Measurements from ENCODE around the gene ABCC8.

The ABCC8 gene

DNA sequence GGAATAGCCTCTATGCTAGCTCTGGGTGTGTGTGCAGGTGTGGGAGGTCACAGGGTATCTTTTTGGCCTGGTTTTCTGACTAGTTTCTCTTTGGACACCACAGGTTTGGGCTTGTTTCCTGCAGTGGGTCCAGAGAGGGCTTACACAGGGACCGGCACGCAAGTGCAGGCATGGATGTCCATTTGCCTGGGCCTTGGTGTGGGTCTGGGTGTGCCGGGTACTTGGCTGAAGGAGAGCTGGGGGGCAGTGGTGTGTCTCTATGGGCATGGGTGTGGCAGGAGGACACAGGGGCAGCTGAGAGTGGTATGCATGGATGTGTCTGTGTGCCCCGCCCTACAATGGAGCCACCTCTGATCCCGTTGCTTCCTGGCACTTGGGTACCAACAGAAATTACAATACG, 80.7 kb downstream of the ABCC8 start:
- CTCF ChIA-PET = interaction anchor here (1.6 kb wide), 1 partner anchor 12 kb away, joined by 3 read pairs; no protein-coding TSS in a partner anchor
- no peaks in the 10 kb centered on the region for H3K4me1 ChIP-seq (ENCODE audit: control insufficient read depth, insufficient read depth, low read length)

GRCh38 chr11:17395554-17395961, 81.1 kb downstream of the ABCC8 start:
- TF ChIP-seq, protein P1, sequence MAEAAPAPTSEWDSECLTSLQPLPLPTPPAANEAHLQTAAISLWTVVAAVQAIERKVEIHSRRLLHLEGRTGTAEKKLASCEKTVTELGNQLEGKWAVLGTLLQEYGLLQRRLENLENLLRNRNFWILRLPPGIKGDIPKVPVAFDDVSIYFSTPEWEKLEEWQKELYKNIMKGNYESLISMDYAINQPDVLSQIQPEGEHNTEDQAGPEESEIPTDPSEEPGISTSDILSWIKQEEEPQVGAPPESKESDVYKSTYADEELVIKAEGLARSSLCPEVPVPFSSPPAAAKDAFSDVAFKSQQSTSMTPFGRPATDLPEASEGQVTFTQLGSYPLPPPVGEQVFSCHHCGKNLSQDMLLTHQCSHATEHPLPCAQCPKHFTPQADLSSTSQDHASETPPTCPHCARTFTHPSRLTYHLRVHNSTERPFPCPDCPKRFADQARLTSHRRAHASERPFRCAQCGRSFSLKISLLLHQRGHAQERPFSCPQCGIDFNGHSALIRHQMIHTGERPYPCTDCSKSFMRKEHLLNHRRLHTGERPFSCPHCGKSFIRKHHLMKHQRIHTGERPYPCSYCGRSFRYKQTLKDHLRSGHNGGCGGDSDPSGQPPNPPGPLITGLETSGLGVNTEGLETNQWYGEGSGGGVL (tag by site-specific recombination; IDR thresholded peaks at IDR 0.05) = no peak
- TF ChIP-seq, protein P2, sequence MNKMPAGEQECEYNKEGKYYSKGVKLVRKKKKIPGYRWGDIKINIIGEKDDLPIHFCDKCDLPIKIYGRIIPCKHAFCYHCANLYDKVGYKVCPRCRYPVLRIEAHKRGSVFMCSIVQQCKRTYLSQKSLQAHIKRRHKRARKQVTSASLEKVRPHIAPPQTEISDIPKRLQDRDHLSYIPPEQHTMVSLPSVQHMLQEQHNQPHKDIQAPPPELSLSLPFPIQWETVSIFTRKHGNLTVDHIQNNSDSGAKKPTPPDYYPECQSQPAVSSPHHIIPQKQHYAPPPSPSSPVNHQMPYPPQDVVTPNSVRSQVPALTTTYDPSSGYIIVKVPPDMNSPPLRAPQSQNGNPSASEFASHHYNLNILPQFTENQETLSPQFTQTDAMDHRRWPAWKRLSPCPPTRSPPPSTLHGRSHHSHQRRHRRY (tag by site-specific recombination; IDR thresholded peaks at IDR 0.05) = no peak
- ChIA-PET CTCF (interaction anchor here (1.6 kb wide), 1 partner anchor 12 kb away, joined by 3 read pairs; no protein-coding TSS in a partner anchor), POLR2A (no interaction called here)
- no peak overlapping the region for H3K4me3 ChIP-seq (ENCODE audit: low read depth, low read length)
- no peaks in the 10 kb centered on the region for H3K9me3 ChIP-seq (ENCODE audit: control insufficient read depth, insufficient read depth, low read depth, low read length)
- no peaks in the 10 kb centered on the region for H3K36me3 ChIP-seq (ENCODE audit: control insufficient read depth in 2 of 2, insufficient read depth in 1 of 2, low read length in 2 of 2)
- H3K4me1 ChIP-seq (ENCODE audit: control insufficient read depth, insufficient read depth, low read length) = no peaks in the 10 kb centered on the region
- H3K27ac ChIP-seq (ENCODE audit: extremely low read depth, low read depth, low read length) = no peak overlapping the region

More for the DNA sequence above, 80.7 kb downstream of the ABCC8 start:
- H3K36me3 ChIP-seq (ENCODE audit: control insufficient read depth in 2 of 2, insufficient read depth in 1 of 2, low read length in 2 of 2) = no peaks in the 10 kb centered on the region
- no peak overlapping the region for H3K27ac ChIP-seq (ENCODE audit: extremely low read depth, low read depth, low read length)
- no peak for TF ChIP-seq ZNF549 (tag by site-specific recombination; IDR thresholded peaks at IDR 0.05)
- no peak for TF ChIP-seq SETDB1 (IDR thresholded peaks at IDR 0.05; ENCODE audit: insufficient read length, low read length)
- no peak for TF ChIP-seq ZNF768 (tag by site-specific recombination; IDR thresholded peaks at IDR 0.05)
- POLR2A ChIA-PET = interaction anchor here (0.6 kb wide), 1 partner anchor 44 kb away, joined by 8 read pairs; no protein-coding TSS in a partner anchor
- H3K4me3 ChIP-seq (ENCODE audit: low read depth, low read length) = no peak overlapping the region
- no peaks in the 10 kb centered on the region for H3K9me3 ChIP-seq (ENCODE audit: control insufficient read depth, insufficient read depth, low read depth, low read length)

DNA sequence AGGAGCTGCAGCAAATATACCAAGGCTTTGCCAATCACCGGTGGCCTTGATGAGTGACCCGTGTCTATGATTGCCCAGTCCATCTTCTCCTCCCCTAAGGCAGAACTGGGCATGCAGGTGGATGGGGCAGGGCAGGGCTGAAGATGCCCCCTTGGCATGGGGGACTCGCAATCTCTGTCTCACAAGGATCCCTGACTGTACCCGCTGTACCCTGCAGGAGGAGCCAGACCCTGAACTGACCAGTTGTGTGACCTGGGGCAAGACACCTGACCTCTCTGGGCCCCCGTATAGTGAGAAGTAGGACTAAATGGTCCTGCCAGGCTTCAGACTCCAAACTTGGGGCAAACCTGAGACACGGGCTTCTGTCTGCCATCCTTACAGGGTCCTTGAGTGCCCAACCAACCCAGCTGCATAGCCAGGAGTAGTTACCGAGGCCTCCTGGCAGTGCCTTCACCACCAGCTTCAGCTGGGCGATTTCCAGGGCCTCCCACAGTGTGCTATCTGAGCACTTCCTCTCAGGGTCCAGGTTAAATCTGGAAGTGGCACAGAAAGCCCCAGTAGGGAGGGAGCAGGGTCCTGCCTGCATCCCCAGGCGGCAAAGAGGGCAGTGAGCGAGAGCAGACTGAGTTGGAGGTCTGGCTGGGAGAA, 81.8 kb downstream of the ABCC8 start:
- Histone ChIP-seq H3K27ac (ENCODE audit: extremely low read depth, low read depth, low read length) (no peak overlapping the region), H3K9me3 (ENCODE audit: control insufficient read depth, insufficient read depth, low read depth, low read length) (no peaks in the 10 kb centered on the region), H3K36me3 (ENCODE audit: control insufficient read depth in 2 of 2, insufficient read depth in 1 of 2, low read length in 2 of 2) (no peaks in the 10 kb centered on the region), H3K4me3 (ENCODE audit: low read depth, low read length) (no peak overlapping the region), H3K4me1 (ENCODE audit: control insufficient read depth, insufficient read depth, low read length) (no peaks in the 10 kb centered on the region)
- ChIA-PET CTCF (no interaction called here), POLR2A (no interaction called here)
- TF ChIP-seq ZNF610 (tag by site-specific recombination; IDR thresholded peaks at IDR 0.05; ENCODE audit: borderline replicate concordance) (no peak), IKZF3 (tag by site-specific recombination; IDR thresholded peaks at IDR 0.05) (no peak), ZNF624 (tag by site-specific recombination; IDR thresholded peaks at IDR 0.05) (no peak), OVOL3 (tag by site-specific recombination; IDR thresholded peaks at IDR 0.05) (no peak), ZNF544 (tag by site-specific recombination; IDR thresholded peaks at IDR 0.05) (no peak), YY2 (tag by site-specific recombination; IDR thresholded peaks at IDR 0.05) (no peak), GLI4 (tag by site-specific recombination; IDR thresholded peaks at IDR 0.05) (no peak), ZNF280D (tag by site-specific recombination; IDR thresholded peaks at IDR 0.05) (no peak), ZNF654 (tag by site-specific recombination; IDR thresholded peaks at IDR 0.05; ENCODE audit: low read depth) (no peak), SCRT1 (tag by site-specific recombination; IDR thresholded peaks at IDR 0.05; ENCODE audit: borderline replicate concordance) (no peak), ZNF776 (tag by site-specific recombination; IDR thresholded peaks at IDR 0.05; ENCODE audit: borderline replicate concordance) (no peak), ZNF560 (tag by site-specific recombination; IDR thresholded peaks at IDR 0.05; ENCODE audit: borderline replicate concordance) (no peak), ZNF626 (tag by site-specific recombination; IDR thresholded peaks at IDR 0.05) (no peak)
- TF ChIP-seq, protein P3, sequence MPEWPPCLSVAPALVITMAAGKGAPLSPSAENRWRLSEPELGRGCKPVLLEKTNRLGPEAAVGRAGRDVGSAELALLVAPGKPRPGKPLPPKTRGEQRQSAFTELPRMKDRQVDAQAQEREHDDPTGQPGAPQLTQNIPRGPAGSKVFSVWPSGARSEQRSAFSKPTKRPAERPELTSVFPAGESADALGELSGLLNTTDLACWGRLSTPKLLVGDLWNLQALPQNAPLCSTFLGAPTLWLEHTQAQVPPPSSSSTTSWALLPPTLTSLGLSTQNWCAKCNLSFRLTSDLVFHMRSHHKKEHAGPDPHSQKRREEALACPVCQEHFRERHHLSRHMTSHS (tag by site-specific recombination; IDR thresholded peaks at IDR 0.05) = no peak
